Heart left ventricle (tissue), 13 donors: Measurements from ENCODE around the gene ZNF23.

ENCODE experiments used
- POLR2A ChIP-seq, 2 donors: fragments of 450-650 bp; IDR thresholded peaks; one replicate each; pipeline ENCODE4 v1.6.1; 2017; ENCODE audit warnings: antibody characterized with exemption in 2 of 2, mild to moderate bottlenecking in 2 of 2, moderate library complexity in 2 of 2
- TF ChIP-seq, protein P1 (sequence below), 12 donors: fragments of 200-600 bp; sonication (generic) in 4 of 12; IDR thresholded peaks; one replicate each; pipeline versions ENCODE4 v1.5.0 to v1.8.0; 2018 to 2022; ENCODE audit warnings: antibody characterized with exemption in 12 of 12, mild to moderate bottlenecking in 5 of 12
- donor health status: ischemic (EF 13 %, LVEDD 7.1; RV severe dilation, severe dysfunction).
- donor health status: DM: no; HTN: yes; CAD: no.
- donor health status: DM: no; HTN: no; CAD: no.
- donor health status: ischemic (EF 25% LVEDD 6.9; RV normal size, moderate dysfunction).
- donor health status: ischemic (EF 25% LVEDD 5.7; RV mildly dilated, moderate dysfunction).
- donor health status: ischemic (EF 35%, LVEDD 5.7; RV mildly dilated, moderate dysfunction).
- donor health status: nonischemic (EF 11% LVEDD 7.7; RV severe dilation, severe dysfunction).
- donor health status: DM: yes; HTN: yes; CAD: no.
- donor health status: PGD.
- donor health status: ischemic (EF 29% LVEDD 5.4; RV normal size, mild dysfunction).
- donor health status: nonischemic (EF 23%, LVEDD 6.1; RV moderate dilation, normal function).

DNA sequence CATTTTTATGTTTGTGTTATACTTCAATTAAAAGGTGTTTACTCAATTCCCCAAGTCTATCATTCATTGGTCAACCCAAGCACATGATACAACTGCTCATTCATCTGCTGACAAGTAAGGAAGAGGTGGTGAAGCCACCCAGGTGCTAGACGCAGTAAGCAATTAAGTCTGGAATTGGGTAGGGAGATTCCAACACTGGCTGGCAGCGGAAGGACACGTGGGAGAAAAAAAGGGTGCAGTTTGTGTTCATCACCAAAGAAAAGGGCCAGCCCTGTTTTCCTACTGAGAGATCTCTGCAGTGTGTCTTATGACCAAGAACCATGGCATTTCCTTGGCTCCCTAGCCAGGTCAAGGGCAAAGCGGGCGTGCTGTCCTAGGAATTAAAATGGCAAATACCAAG is 11.8 kb upstream of the ZNF23 start:
- TF ChIP-seq, protein P1, sequence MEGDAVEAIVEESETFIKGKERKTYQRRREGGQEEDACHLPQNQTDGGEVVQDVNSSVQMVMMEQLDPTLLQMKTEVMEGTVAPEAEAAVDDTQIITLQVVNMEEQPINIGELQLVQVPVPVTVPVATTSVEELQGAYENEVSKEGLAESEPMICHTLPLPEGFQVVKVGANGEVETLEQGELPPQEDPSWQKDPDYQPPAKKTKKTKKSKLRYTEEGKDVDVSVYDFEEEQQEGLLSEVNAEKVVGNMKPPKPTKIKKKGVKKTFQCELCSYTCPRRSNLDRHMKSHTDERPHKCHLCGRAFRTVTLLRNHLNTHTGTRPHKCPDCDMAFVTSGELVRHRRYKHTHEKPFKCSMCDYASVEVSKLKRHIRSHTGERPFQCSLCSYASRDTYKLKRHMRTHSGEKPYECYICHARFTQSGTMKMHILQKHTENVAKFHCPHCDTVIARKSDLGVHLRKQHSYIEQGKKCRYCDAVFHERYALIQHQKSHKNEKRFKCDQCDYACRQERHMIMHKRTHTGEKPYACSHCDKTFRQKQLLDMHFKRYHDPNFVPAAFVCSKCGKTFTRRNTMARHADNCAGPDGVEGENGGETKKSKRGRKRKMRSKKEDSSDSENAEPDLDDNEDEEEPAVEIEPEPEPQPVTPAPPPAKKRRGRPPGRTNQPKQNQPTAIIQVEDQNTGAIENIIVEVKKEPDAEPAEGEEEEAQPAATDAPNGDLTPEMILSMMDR (IDR thresholded peaks at IDR 0.05), result no peak
- TF ChIP-seq POLR2A (IDR thresholded peaks at IDR 0.05), result no peak
